ENCODE measurements around the gene ZCRB1.

DNA sequence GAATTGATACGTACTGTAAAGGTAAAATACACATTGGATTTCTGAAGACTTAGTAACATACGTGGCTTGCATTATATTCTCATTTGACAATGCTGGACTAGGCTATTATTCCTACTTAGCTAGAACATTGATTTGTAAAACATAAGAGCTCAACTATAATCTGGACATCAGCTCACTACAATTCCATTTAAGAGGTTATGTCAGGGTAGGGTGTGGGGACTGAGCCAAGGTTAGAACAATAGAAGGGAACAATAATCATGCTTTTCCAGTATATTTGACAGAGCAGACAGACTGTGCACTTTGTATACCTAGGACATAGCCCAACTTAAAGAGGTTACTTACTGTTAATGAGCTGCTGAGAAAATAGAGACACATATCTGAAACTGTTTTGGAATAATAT is 10.8 kb downstream of the ZCRB1 start:
- TF ChIP-seq ZNF274 (IDR thresholded peaks at IDR 0.05; ENCODE audit: low read depth, low read length) (no peak), YY1 (IDR thresholded peaks at IDR 0.05; ENCODE audit: insufficient read depth, insufficient read length) (no peak)

Data from NT2/D1 (cell line).